Measurements from ENCODE around the gene BCR. TPM values are rescaled to one million over a fixed set of nuclear protein-coding genes. Genes with fewer than 3 reads are reported as not detected.
"Not testable (repeated sequence)": the region's sequence is repeated elsewhere in the genome, so short reads cannot be mapped to it uniquely, and the experiment has no call there.

BCR gene
- total and polyA plus RNA-seq, 12 donors = 18.7 to 64.3 (median 42.4) TPM

DNA sequence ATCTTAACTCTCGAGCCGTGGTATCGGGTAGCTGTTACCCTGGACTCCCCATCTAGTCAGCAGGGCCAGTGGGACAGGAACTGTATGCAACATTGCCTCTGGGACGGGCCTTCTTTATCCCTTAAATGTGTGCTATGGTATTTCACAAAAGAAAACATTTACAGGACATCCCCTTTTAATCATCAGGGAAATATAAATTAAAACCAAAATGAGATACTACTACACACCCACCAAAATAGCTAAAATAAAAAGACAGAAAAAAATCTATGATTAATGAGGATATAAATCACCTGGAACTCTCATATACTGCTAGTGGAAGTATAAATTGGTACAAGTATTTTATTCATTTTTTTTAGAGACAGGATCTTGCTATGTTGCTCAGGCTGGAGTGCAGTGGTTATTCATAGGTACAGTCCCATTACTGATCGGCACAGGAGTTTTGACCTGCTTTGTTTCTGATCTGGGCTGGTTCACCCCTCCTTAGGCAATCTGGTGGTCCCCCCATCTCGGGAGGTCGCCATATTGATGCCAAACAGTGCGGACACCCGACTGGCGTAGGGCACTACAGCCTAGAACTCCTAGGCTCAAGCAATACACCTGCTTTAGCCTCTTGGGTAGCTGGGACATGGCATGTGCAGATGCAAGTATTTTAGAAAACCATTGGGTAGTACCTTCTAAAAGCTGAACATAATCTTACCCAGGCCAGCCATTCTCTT is 47.8 kb upstream of the BCR start:
- Histone ChIP-seq H3K27me3 (no peaks in the 10 kb centered on the region), H3K4me1 (replicated peaks in 1 of 2) (peaks cover 0 to 4% of the 10 kb centered on the region in 2 donors), H3K36me3 (replicated peaks in 1 of 2) (no peaks in the 10 kb centered on the region), H3K4me3 (no peak overlapping the region), H3K9me3 (replicated peaks in 1 of 3) (no peaks in the 10 kb centered on the region), H3K27ac (no peak overlapping the region)
- DNase-seq = no peak
- intact Hi-C loops (cut with DNase I) = no loop called here
- no peak for TF ChIP-seq POLR2A (IDR thresholded peaks at IDR 0.05)
- TF ChIP-seq, protein P1, sequence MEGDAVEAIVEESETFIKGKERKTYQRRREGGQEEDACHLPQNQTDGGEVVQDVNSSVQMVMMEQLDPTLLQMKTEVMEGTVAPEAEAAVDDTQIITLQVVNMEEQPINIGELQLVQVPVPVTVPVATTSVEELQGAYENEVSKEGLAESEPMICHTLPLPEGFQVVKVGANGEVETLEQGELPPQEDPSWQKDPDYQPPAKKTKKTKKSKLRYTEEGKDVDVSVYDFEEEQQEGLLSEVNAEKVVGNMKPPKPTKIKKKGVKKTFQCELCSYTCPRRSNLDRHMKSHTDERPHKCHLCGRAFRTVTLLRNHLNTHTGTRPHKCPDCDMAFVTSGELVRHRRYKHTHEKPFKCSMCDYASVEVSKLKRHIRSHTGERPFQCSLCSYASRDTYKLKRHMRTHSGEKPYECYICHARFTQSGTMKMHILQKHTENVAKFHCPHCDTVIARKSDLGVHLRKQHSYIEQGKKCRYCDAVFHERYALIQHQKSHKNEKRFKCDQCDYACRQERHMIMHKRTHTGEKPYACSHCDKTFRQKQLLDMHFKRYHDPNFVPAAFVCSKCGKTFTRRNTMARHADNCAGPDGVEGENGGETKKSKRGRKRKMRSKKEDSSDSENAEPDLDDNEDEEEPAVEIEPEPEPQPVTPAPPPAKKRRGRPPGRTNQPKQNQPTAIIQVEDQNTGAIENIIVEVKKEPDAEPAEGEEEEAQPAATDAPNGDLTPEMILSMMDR (IDR thresholded peaks at IDR 0.05) = no peak
- 89 to 95% (median 92%) methylated on average over 10 of the region's 10 CpGs for WGBS, 4 donors

DNA sequence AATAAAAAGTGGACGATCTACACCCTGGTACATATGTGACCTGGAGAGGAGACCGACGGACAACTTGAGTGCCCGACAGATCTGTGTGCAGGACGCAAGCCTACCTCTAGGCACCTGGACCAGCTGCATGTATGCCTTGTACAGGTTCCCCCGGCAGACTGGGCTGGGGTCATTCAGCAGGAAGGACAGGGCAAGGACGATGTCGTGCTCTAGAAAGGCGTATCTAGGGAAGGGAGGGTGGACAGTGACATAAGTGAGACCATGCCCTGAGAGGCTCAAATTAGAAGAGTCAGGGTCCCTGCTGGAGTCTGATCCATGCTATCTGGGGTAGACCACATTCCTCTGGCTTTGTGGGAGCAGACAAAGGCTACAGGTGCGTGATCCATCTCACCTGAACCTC is 46.4 kb upstream of the BCR start:
- Histone ChIP-seq H3K27ac (no peak overlapping the region), H3K27me3 (no peaks in the 10 kb centered on the region), H3K36me3 (replicated peaks in 1 of 2) (no peaks in the 10 kb centered on the region), H3K9me3 (replicated peaks in 1 of 3) (no peaks in the 10 kb centered on the region), H3K4me1 (replicated peaks in 1 of 2) (peaks cover 0 to 5% of the 10 kb centered on the region in 2 donors), H3K4me3 (no peak overlapping the region)
- 91 to 93% (median 92%) methylated on average over 10 of the region's 10 CpGs for WGBS, 4 donors
- intact Hi-C loops (cut with DNase I) = no loop called here
- TF ChIP-seq, protein P1 (IDR thresholded peaks at IDR 0.05) = no peak
- TF ChIP-seq POLR2A (IDR thresholded peaks at IDR 0.05) = no peak
- DNase-seq = no peak

DNA sequence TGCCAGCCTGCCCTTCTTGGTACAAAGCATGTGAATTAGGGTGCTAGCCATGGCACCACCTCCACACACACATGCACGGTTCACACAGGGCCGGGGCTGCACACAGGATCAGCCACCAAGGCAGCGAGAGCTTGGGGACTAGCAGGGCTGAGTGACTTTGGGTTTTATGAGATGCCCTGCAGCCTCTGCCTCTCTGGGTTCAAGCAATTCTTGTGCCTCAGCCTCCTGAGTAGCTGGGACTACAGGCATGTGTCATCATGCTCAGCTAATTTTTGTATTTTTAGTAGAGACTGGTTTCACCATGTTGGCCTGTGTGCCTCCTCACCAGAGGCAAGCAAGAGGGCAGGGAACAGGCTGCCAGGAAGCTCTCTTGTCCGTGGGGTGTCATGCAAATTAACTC is 43.3 kb upstream of the BCR start:
- not testable (repeated sequence) for H3K36me3 ChIP-seq (replicated peaks in 1 of 2); H3K27me3 ChIP-seq
- 82 to 89% (median 85%) methylated on average over 4 of the region's 4 CpGs; no CpG with 5 or more reads in 1 of the 4 donors for WGBS, 4 donors

DNA sequence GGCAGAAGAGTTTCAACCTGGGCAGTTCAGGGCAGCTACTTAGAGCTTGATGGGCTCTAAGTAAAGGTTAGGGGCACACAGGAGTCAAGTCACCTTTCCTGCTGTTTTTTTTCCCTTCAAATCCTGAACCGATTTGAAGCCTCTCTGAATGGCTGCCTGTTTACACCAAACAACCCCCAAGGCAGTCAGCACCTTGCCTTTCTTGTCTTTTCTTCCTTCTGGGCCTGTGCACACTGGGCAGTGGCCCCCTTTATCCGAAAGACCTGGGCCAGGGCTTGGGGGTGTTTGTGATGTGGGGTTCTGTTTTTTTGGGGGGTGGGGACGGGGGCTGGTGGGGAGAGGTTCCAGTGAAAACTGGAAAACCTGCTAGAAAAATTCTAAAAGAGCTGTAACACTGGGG is 42.8 kb upstream of the BCR start:
- no peak overlapping the region for H3K4me3 ChIP-seq
- no peaks in the 10 kb centered on the region for H3K27me3 ChIP-seq
- H3K4me1 ChIP-seq (replicated peaks in 1 of 2) = peaks cover 6 to 16% of the 10 kb centered on the region in 2 donors
- no peak for TF ChIP-seq POLR2A (IDR thresholded peaks at IDR 0.05)
- TF ChIP-seq, protein P1 (IDR thresholded peaks at IDR 0.05) = no peak
- 54 to 65% (median 64%) methylated on average over 3 of the region's 3 CpGs for WGBS, 4 donors
- intact Hi-C loops (cut with DNase I) = no loop called here
- no peak for DNase-seq
- no peak overlapping the region for H3K27ac ChIP-seq
- H3K9me3 ChIP-seq (replicated peaks in 1 of 3) = no peaks in the 10 kb centered on the region
- no peaks in the 10 kb centered on the region for H3K36me3 ChIP-seq (replicated peaks in 1 of 2)

More for the DNA sequence above, 43.3 kb upstream of the BCR start:
- H3K4me3 ChIP-seq; H3K9me3 ChIP-seq (replicated peaks in 1 of 3); DNase-seq; H3K27ac ChIP-seq; intact Hi-C loops (cut with DNase I): not testable (repeated sequence)
- H3K4me1 ChIP-seq (replicated peaks in 1 of 2) = peaks cover 6 to 12% of the 10 kb centered on the region in 2 donors
